Ovary (tissue), 3 donors: ENCODE results near the gene SMAD5.

Source experiments
- CTCF ChIP-seq, 3 donors: fragments of 450-650 bp in 2 of 3; fragments of 200-600 bp in 1 of 3; IDR thresholded peaks; one replicate each; pipeline versions ENCODE4 v1.5.1 to v1.8.0; 2016 to 2022; ENCODE audit warnings: antibody characterized with exemption in 3 of 3, mild to moderate bottlenecking in 1 of 3
- POLR2A ChIP-seq: fragments of 450-650 bp; IDR thresholded peaks from one replicate; pipeline ENCODE4 v1.6.1; 2017; ENCODE audit warnings: antibody characterized with exemption, mild to moderate bottlenecking, moderate library complexity
- donor health status: DM: no; HTN: no; CAD: no.

GRCh38 chr5:136232316-136232715 is 99.7 kb downstream of the SMAD5 start:
- TF ChIP-seq POLR2A (no peak), CTCF (IDR thresholded peaks at IDR 0.05) (no peak)
